Measurements from ENCODE around the gene NUMBL.

DNA sequence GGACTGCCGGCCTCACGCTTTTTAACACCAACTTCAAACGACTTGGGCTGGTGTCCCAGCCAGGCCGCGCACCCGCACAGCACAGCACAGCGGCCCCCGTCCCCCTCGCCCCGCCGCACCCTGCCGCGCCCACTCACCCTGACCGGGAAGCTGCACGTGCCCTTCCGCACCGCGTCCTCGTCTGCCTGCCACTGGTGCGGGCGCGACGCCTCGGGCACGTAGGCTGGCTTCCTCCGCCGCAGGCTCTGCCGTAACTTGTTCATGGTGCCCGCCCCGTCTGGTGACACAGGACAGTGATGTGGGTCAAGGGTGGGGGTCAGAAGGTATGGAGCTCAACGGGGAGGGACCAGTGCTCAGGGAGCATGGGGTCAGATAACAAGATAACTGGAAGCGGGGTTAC is 6.2 kb downstream of the NUMBL start:
- TF ChIP-seq CTCF (conservative IDR thresholded peaks at IDR 0.05; ENCODE audit: low read length) (no peak), EZH2phosphoT487 (IDR thresholded peaks at IDR 0.05; ENCODE audit: borderline replicate concordance, low read depth, low read length) (no peak)
